HG03520 (cell line): ENCODE data around the gene SECTM1.
"Not testable (repeated sequence)": the region's sequence is repeated elsewhere in the genome, so short reads cannot be mapped to it uniquely, and the experiment has no call there.

ENCODE experiments used
- ATAC-seq: cut with Tn5 transposase; IDR thresholded peaks from one replicate; pipeline ENCODE4 v1.9.1; 2021; ENCODE audit warnings: mild to moderate bottlenecking, moderate library complexity; ENCODE audit not compliant: unreplicated experiment

SECTM1 gene

DNA sequence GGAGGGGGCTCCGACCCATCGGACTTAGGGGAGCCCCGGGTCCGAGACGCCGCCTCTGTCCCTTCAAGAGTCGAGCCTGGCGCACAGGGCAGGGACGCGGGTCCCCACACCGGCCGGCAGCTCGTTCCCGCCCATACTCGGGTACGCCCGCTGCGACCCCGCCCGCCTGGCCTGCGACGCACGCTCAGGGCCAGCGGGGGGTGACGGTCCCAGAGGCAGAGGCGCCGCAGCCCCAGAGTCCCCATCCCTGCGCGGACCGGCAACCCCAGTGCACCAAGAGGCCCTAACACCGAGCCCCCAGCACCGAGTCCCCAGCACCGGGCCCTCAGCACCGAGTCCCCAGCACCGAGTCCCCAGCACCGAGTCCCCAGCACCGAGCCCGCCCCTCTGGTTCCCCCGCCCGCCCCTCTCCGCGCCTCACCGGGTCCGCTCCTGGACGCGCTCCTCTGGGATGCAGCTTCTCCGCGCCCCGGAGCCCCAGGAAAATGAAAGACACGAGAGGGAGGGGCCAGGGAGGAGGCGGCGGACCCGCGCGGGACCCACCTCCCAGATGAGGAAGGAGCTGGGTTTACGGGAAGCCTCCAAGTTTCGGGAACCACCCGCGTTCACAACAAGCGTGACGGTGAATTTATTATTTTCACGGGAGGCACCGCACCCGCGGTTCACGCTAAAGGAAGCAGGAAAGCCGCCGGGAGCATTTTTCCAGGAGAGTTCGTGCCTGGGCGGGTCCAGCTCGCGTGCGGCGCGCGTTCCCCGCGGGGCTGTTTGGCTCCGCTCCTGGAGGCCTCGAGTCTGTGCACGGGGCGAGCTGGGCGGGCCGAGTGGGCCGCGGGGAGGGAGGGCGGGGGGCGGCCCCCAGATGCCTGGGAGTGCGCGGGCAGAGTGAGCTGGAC, at the start of gene SECTM1:
Gene SECTM1 (minus strand): TSS at position 488 of the 893 bp plus-strand sequence. CDS start 6,526 bp downstream, outside the sequence.
- ATAC-seq, result no peak

DNA sequence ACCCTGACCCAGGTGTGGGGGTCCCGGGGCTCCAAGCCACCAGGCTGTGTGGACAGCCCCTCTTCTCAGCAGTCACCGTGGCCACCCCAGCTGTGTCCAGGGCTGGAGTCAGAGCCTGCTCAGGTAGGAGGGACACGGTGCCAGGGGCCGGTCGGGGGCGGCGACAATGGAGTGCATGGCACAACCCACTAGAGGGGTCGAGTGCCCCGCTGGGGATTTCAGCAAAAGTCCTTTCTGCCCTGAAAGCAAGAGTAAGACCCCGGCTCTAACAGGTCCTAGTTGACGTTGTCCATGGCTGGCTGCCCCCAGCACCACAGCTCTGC, 49.3 kb upstream of the SECTM1 start:
- ATAC-seq, result no peak

DNA sequence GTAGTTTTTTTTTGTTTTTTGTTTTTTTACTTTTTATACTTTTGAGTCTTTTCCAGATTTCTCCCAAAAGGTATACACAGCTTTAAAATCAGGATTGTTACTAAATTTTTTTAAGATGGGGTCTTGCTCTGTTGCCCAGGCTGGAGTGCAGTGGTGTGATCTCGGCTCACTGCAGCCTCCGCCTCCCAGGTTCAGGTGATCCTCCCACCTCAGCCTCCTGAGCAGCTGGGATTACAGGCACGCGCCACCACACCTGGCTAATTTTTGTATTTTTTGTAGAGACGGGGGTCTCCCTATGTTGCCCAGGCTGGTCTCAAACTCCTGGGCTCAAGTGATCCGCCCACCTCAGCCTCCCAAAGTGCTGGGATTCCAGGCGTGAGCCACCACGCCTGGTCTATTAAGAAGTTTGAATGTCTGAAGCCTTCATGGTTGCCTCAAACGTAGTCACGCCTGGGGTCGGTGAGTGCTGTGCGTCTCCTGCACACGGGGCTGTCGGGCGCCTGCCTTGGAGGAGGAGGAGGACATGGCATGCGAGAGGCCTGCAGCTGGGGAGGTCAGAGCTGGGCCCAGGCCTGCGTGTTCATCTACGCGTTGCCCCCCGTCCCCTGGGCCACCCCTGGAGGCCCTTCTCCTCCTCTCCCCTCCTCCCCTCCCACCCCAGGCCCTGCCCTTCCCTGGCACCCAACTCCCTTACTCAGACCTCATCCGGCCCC, 48.8 kb upstream of the SECTM1 start:
- not testable (repeated sequence) for ATAC-seq

- not testable (repeated sequence) for ATAC-seq
Measured at GRCh38 chr17:82381703-82382009, 48.1 kb upstream of the SECTM1 start.

DNA sequence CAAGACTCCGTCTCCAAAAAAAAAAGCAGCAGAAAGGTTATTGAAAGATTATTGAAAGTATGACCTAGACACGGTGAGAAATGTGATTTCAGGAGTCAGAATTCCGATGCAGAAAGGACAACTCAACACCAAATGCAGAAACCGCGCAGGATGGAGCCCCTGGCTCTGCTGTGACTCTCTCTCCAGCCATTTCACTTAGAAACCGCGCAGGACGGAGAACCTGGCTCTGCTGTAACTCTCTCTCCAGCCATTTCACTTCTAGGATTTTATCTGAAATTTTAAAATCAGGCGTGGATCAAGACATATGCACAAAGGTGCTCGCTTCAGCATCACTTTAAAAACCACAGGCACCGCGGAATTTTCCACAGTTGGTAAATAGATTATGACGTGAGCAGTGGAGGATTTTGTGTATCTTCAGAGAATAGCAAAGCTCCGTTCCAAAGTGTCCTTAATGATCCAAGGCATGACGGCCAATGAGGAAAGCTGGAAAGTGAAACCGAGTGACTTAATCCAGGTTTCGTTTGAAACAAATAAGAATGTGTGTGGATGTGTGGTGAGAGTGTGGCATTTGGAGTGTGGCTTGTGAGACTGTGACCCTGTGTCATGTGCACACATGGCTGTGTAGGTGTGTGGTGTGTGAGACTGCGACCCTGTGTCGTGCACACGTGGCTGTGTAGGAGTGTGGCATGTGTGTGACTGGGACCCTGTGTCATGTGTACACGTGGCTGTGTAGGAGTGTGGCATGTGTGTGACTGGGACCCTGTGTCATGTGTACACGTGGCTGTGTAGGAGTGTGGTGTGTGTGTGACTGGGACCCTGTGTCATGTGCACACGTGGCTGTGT, 47.5 kb upstream of the SECTM1 start:
- ATAC-seq, result no peak

DNA sequence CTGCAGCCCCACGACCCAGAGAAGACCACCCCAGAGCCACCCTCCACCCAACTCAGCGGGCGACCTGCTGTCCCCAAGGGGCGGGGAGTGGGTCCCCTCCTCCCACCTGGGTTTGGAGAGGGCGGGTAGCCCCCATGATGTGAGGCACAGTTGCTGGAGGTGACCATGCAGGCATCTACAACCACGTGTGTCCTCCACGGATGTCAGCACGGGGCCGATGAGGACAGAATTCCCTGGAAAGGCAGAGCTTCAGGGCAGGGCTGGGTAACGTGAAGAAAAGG, 45.1 kb upstream of the SECTM1 start:
- ATAC-seq, result no peak

DNA sequence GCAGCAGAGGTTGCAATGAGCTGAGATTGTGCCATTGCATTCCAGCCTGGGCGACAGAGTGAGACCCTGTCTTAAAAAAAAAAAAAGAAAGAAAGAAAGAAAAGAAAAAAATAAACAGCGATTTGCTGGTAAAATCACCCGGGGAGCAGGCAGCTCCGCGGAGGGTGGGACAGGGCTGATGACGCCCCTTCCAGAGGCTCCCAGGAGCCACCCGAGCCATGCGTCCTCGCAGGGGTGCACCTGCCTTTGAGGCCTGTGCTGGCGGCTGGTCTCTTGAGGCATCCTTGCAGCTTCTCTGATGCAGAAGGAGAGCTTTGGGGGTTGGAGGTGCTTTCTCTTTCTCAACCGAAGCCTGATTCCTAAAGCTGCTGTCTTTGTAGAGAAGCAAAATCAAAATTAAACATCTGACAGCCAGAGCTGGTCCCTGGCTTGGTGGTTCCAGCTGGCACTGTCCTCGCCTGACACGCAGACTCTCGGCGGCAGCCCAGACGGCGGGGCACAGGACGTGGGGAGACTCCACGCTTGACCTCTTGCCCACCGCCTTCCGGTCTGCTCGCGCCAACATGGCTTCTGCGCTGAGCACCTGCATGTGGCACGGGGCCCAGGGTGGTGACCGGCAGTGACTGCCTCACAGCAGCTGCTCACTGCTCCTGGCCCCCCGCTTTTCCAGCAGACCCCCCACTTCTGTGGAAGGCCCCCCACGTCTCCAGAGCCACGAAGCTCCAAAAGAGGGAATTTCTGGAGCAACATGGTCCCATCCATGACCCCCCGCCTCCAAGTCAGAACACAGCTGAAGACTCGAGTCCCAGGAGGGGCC, 44.6 kb upstream of the SECTM1 start:
- no peak for ATAC-seq

DNA sequence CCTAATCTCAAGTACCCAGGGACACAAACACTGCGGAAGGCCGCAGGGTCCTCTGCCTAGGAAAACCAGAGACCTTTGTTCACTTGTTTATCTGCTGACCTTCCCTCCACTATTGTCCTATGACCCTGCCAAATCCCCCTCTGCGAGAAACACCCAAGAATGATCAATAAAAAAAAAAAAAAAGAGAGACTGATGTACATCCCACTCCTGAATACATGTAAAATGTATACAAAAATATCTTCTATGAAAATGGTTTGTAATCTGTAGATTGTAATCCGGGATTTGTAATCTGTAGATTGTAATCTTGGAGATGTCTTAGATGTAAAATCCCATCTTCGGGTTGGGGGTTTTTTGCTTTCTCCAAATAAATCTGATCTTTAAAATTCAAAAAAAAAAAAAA, 43.7 kb upstream of the SECTM1 start:
- not testable (repeated sequence) for ATAC-seq

- no peak for ATAC-seq
Measured at GRCh38 chr17:82376042-82376730, 42.6 kb upstream of the SECTM1 start.

DNA sequence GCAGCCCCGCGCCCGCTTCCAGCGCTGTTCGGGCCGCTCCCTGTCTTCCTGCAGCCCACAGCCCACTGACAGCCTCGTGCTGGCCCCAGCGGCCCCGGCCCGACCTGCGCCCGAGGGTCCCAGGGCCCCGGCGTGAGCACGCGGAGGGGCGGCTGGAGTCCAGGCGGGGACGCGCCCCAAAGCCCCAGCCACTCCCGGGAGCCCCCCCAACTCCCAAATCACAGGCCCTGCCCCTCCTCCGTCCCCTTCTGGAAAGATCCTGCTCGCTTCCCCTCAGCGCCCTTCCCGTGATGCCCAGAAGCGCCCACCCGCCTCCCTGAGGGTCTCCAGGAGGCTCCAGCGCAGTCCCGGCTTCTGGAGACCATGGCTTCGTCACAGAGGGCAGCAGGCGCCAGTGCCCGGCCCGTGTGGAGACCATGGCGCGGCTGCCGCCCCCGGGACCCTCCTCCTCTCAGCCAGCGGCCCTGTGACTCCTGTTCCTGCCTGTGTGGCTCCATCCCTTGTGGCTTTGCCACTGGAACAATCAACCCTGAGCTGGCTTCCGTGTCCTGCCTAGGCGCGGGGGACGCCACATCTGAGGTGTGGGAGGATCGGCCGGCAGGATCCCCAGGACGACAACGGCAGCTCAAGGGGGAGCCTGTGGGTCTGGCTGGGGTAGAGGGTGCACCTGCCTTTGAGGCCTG, 41.9 kb upstream of the SECTM1 start:
- no peak for ATAC-seq

DNA sequence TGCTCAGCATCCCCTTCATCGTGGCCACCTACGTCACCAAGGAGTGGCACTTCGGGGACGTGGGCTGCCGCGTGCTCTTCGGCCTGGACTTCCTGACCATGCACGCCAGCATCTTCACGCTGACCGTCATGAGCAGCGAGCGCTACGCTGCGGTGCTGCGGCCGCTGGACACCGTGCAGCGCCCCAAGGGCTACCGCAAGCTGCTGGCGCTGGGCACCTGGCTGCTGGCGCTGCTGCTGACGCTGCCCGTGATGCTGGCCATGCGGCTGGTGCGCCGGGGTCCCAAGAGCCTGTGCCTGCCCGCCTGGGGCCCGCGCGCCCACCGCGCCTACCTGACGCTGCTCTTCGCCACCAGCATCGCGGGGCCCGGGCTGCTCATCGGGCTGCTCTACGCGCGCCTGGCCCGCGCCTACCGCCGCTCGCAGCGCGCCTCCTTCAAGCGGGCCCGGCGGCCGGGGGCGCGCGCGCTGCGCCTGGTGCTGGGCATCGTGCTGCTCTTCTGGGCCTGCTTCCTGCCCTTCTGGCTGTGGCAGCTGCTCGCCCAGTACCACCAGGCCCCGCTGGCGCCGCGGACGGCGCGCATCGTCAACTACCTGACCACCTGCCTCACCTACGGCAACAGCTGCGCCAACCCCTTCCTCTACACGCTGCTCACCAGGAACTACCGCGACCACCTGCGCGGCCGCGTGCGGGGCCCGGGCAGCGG, 41.2 kb upstream of the SECTM1 start:
- ATAC-seq, result no peak

GRCh38 chr17:82373731-82374625, 40.4 kb upstream of the SECTM1 start:
- no peak for ATAC-seq

DNA sequence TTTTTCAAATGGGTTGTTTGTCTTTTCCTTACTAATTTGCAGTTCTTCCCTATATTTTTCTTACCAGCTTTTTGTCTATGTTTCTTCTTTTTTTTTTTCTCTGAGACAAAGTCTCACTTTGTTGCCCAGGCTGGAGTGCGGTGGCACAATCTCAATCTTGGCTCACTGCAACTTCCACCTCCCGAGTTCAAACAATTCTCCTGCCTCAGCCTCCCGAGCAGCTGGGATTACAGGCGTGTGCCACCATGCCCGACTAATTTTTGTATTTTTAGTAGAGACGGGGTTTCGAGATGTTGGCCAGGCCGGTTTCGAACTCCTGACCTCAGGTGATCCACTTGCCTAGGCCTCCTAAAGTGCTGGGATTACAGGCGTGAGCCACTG, 39.5 kb upstream of the SECTM1 start:
- ATAC-seq, result not testable (repeated sequence)

- ATAC-seq, result no peak
Measured at GRCh38 chr17:82372249-82373071, 38.9 kb upstream of the SECTM1 start.

DNA sequence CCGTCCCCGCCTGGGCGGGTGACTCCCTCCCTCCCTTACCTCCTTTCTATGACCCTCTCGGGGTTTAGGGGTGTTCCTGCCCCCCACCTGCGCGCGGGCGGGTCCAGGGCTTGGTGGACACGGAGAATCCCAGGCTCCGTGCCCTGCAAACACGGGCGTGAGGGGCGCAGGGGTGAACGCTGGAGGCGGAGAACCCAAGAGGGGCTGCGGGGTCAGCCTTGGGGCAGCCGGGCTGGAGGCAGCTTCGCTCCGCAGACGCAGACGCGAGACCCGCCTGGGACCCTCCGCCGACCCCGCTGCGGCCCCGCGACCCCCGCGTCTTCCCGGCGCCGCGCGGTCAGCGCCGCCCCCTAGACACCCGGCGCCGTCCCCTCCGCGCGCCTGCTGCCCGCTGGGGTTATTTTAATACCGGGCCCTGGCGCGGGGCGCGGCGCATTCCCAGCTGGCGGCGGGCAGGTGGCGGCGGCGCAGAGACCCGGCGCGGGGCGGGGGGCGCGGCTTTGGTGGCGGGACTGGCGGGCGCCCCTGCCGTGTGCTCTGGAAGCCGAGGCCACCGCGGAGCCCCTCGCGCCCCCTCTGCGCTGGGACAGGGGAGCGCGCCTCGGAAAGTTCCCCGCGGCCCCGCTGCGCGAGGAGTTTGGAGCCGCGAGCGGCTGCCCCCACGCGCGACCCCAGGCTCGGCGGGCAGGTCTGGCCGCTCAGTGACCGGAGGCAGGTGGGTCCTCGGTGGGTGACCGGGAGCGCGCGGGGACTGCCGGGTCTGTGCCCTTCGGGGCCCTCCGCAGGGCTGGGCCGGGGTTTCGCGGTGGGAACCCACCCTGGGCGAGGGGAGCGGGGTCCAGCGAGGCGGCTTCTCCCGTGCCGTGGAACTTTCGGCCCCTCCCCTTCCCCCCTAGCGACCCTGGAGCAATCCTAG, 38.0 kb upstream of the SECTM1 start, which contains the start of gene UTS2R:
Gene UTS2R (plus strand): TSS at position 433 of the 916 bp plus-strand sequence. CDS start 2,560 bp downstream, outside the sequence.
- ATAC-seq, result no peak
